ENCODE measurements around the gene RANBP9.

RANBP9 gene

GRCh38 chr6:13711733-13712598, at the start of gene RANBP9:
TSS of gene RANBP9 (minus strand) at chr6:13711835. CDS start at chr6:13711505, 330 bp downstream.
- in situ Hi-C loops (cut with HindIII; ENCODE audit: low pct_ligation_motif_present, low pct_unique_long_range_greater_than_20kb, low sequenced_read_pairs): no loop called here
- peak; percentile 88 for DNase-seq

- in situ Hi-C loops (cut with HindIII; ENCODE audit: low pct_ligation_motif_present, low pct_unique_long_range_greater_than_20kb, low sequenced_read_pairs): no loop called here
- no peak for DNase-seq
These were observed 49.0 kb upstream of the RANBP9 start for GRCh38 chr6:13760307-13761304.

DNA sequence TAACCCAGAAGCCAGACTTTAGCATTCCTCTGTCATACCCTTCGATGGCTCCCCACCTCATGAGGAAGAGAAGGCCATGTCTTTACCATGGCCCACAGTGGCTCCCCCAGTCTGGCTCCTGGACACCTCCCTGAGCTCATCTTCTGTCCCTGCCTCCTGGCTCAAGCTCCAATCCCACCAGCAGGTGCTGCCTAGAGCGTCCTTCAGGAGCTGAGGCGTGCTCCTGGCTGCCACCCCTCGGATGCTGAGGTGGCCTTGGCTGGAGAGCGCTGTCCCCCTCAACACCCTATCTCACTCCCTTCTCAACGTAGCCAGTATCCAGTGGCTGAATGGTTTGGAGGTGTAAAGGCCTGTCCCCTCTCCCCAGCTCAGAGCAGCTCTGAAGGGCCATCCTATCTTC, 47.4 kb upstream of the RANBP9 start:
- in situ Hi-C loops (cut with HindIII; ENCODE audit: low pct_ligation_motif_present, low pct_unique_long_range_greater_than_20kb, low sequenced_read_pairs): no loop called here
- DNase-seq: no peak

- in situ Hi-C loops (cut with HindIII; ENCODE audit: low pct_ligation_motif_present, low pct_unique_long_range_greater_than_20kb, low sequenced_read_pairs): no loop called here
These were observed 43.0 kb upstream of the RANBP9 start for GRCh38 chr6:13754644-13755043.

GRCh38 chr6:13743736-13744127, 32.1 kb upstream of the RANBP9 start:
- in situ Hi-C loops (cut with HindIII; ENCODE audit: low pct_ligation_motif_present, low pct_unique_long_range_greater_than_20kb, low sequenced_read_pairs): no loop called here

More at GRCh38 chr6:13754644-13755043, 43.0 kb upstream of the RANBP9 start:
- no peak for DNase-seq

DNA sequence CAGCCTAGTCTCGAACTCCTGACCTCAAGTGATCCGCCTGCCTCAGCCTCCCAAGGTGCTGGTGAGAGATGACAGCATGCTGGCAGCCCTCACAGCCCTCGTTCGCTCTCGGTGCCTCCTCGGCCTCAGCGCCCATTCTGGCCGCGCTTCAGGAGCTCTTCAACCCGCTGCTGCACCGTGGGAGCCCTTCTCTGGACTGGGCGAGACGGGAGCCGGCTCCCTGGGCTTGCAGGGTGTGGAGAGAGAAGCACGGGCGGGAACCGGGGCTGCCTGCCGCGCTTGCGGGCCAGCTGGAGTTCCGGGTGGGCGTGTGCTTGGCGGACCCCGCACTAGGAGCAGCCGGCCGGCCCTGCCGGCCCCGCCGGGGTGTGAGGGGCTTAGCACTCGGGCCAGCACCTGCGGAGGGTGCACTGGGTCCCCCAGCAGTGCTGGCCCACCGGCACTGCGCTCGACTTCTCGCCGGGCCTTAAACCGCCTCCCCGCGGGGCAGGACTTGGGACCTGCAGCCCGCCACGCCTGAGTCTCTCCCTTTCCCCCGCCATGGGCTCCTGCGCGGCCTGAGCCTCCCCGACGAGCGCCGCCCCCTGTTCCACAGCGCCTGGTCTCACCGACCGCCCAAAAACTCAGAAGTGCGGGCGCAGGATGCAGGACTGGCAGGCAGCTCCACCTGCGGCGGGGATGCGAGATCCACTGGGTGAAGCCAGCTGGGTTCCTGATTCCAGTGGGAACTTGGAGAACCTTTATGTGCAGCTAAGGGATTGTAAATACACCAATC, 31.5 kb upstream of the RANBP9 start:
- in situ Hi-C loops (cut with HindIII; ENCODE audit: low pct_ligation_motif_present, low pct_unique_long_range_greater_than_20kb, low sequenced_read_pairs): no loop called here
- no peak for DNase-seq

More at GRCh38 chr6:13743736-13744127, 32.1 kb upstream of the RANBP9 start:
- no peak for DNase-seq

DNA sequence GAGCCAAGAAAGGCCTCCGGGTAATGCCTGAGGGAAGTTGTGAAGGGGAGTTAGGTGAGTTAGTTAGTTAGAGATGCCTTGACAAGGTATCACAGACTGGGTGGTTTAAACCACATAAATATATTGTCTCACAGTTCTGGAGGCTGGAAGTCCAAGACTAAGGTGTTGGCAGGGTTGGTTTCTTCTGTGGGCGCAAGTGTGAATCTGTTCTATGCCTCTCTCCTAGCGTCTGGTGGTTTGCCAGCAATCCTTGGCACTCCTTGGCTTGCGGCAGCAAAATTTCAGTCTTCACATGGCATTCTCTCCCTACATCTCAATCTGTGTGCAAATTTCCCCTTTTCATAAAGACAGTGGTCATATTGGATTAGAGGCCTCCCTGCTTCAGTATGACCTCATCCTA, 29.7 kb upstream of the RANBP9 start:
- DNase-seq: no peak

DNA sequence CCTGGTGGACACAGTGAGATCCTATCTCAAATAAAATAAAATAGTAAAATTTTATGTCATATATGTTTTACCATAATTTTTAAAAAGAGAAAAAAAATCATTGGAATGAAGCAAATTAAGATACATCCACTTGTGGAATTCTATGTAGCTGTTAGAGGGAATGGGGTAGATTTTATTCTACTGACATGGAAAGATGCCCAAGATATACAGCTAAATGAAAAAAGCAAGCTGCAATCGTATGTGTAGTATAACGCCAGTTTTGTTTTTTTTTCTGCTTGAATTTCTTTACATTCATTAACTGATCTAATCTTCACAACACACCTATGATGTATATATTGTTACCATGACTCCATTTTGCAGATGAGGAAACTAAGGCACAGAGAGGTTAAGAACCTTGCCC, 23.4 kb upstream of the RANBP9 start:
- DNase-seq: no peak
- in situ Hi-C loops (cut with HindIII; ENCODE audit: low pct_ligation_motif_present, low pct_unique_long_range_greater_than_20kb, low sequenced_read_pairs): no loop called here

More for the DNA sequence above, 29.7 kb upstream of the RANBP9 start:
- in situ Hi-C loops (cut with HindIII; ENCODE audit: low pct_ligation_motif_present, low pct_unique_long_range_greater_than_20kb, low sequenced_read_pairs): no loop called here

DNA sequence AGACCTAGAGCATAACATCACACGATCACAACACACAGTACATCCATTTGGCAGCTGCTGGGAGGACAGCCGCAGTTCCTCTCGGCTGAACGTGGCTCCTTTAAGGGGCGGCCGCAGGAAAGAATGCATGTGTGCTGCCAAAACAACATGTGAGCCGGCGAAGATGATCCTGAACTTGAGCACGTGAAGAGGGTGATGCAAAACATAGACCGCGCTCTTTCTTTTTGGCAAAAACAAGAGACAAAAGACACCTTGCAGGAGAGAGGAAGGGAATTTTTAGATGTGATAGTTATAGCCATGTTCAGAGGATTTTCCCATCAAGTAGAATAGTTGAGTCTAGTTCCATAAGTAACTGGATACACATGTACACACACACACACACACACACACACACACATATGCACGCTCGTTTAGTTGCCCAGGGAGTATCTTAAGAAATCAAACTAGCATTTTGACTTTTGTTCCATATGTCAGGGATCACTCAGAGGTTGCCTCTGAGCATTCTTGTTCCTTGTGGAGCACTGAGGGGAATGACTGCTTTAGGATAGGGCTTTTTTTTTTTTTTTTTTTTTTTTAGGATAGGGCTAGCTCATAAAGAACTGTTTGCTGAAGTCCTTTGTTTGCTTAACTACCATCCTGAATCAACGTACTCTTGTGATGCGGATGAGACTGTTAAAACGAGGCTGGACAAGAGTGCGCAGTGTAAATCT, 21.7 kb upstream of the RANBP9 start:
- DNase-seq: peak; percentile 56

GRCh38 chr6:13730704-13731103, 19.1 kb upstream of the RANBP9 start:
- no peak for DNase-seq
- in situ Hi-C loops (cut with HindIII; ENCODE audit: low pct_ligation_motif_present, low pct_unique_long_range_greater_than_20kb, low sequenced_read_pairs): no loop called here

More for the DNA sequence above, 21.7 kb upstream of the RANBP9 start:
- in situ Hi-C loops (cut with HindIII; ENCODE audit: low pct_ligation_motif_present, low pct_unique_long_range_greater_than_20kb, low sequenced_read_pairs): no loop called here

DNA sequence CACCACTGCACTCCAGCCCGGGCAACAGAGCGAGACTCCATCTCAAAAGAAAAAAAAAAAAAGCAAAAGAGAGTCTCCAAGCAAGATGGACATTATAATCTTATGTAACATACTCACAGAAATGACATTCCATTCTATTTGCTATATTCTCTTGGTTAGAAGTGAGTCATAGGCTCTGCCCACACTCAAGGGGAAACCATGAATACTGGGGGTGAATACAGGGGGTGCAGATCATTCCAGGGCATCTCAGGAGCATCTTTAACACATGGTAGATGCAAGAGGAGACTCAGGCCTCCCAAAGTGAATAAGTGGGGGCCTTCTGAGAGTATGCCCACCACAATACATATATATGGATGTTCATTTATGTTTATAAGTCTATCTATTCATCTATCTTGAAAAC, 18.3 kb upstream of the RANBP9 start:
- in situ Hi-C loops (cut with HindIII; ENCODE audit: low pct_ligation_motif_present, low pct_unique_long_range_greater_than_20kb, low sequenced_read_pairs): no loop called here
- DNase-seq: no peak

DNA sequence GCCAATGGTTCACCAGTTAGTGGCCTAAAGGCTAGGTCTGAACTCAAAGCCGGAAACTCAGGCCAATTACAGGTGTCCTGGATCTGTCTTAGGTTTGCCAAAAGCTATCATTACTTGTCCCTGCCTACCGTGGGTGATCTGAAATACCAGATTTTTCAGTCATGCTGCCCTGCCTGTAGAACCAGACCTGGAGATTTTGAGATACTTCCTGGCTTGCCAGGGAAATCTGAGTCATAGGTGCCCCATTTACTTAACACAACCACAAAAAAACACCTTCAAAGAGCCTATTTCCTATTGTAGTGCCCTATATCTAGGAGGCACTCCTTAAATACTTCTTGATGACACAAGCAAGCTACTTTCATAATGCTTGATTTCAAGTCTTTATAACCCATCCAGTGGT, 13.9 kb upstream of the RANBP9 start:
- in situ Hi-C loops (cut with HindIII; ENCODE audit: low pct_ligation_motif_present, low pct_unique_long_range_greater_than_20kb, low sequenced_read_pairs): no loop called here
- DNase-seq: no peak

- in situ Hi-C loops (cut with HindIII; ENCODE audit: low pct_ligation_motif_present, low pct_unique_long_range_greater_than_20kb, low sequenced_read_pairs): no loop called here
- DNase-seq: no peak
These were observed 13.4 kb upstream of the RANBP9 start for GRCh38 chr6:13725052-13725451.

GRCh38 chr6:13724182-13724581, 12.5 kb upstream of the RANBP9 start:
- DNase-seq: peak; percentile 23
- in situ Hi-C loops (cut with HindIII; ENCODE audit: low pct_ligation_motif_present, low pct_unique_long_range_greater_than_20kb, low sequenced_read_pairs): no loop called here

DNA sequence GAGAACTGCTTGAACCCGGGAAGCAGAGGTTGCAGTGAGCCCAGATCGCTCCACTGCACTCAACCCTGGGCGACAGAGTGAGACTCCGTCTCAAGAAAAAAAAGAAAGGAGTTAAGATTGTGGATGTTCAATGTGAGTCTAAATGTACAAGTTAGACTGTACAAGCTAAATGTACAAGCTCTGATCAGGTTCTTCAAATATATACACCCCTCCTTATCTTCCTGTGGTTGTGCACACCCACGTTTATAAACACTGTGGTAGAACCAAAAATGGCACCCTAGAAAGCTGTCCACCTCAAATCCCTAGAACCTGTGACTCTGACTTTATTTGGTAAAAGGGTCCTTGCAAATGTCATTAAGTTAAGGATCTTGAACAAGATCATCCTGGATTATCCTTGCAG, 11.2 kb upstream of the RANBP9 start:
- in situ Hi-C loops (cut with HindIII; ENCODE audit: low pct_ligation_motif_present, low pct_unique_long_range_greater_than_20kb, low sequenced_read_pairs): no loop called here
- DNase-seq: no peak

DNA sequence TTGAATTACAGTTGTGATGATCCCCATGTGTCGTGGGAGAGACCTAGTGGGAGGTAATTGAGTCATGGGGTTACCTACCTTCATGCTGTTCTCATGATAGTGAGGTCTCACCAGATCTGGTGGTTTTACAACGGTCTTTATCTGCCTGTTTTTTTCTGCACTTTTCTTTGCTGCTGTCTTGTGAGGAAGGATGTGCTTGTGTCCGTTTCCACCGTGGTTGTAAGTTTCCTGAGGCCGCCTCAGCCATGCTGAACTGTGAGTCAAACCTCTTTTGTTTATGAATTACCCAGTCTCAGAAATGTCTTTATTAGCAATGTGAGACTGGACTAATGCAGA, 6.5 kb upstream of the RANBP9 start:
- DNase-seq: no peak
- in situ Hi-C loops (cut with HindIII; ENCODE audit: low pct_ligation_motif_present, low pct_unique_long_range_greater_than_20kb, low sequenced_read_pairs): no loop called here

DNA sequence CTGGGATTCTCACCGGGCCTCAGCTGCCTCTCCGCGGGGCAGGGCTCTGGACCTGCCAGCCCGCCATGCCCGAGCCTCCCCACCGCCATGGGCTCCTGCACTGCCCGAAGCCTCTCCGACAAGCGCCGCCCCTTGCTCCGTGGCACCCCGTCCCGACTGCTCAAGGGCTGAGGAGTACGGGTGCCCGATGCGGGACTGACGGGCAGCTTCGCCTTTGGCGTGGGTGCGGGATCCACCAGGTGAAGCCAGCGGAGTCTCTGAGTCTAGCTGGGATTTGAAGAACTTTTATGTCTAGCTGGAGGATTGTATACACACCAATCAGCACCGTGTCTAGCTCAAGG, 5.3 kb upstream of the RANBP9 start:
- in situ Hi-C loops (cut with HindIII; ENCODE audit: low pct_ligation_motif_present, low pct_unique_long_range_greater_than_20kb, low sequenced_read_pairs): no loop called here
- DNase-seq: no peak

DNA sequence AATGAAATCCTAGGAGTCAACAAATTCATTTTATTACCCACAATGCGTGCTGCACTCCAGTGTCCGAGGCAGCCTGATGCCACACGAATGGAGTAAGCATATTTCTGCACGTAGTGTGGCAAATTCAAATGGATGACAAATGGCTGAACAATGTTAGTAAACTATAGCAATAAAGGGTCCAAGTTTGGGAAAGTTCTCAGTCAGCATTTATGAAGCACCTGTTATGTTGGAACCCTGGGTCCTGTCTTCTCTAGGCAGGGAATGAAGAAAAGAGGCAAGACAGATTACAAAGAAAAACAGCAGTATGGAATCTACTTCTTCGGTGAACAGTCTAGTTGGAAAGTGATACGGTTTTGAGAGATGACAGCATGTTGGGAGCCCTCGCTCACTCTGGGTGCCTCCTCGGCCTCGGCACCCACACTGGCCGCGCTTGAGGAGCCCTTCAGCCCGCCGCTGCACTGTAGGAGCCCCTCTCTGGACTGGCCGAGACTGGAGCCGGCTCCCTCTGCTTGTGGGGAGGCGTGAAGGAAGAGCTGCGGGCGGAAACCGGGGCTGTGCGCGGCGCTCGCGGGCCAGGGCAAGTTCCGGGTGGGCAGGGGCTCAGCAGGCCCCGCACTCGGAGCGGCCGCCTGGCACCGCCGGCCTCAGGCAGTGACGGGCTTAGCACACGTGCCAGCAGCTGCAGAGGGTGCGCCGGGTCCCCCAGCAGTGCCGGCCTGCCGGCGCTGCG, 4.8 kb upstream of the RANBP9 start:
- DNase-seq: no peak
- in situ Hi-C loops (cut with HindIII; ENCODE audit: low pct_ligation_motif_present, low pct_unique_long_range_greater_than_20kb, low sequenced_read_pairs): no loop called here
